CD4-positive, alpha-beta T cell treated with Interleukin-4 for 4 hours (primary cell): ENCODE measurements around the gene P2RY12.

Experiments used
- DNase-seq: peaks from one replicate; pipeline ENCODE4 v3.0.0-alpha.2; 2020

P2RY12 gene

DNA sequence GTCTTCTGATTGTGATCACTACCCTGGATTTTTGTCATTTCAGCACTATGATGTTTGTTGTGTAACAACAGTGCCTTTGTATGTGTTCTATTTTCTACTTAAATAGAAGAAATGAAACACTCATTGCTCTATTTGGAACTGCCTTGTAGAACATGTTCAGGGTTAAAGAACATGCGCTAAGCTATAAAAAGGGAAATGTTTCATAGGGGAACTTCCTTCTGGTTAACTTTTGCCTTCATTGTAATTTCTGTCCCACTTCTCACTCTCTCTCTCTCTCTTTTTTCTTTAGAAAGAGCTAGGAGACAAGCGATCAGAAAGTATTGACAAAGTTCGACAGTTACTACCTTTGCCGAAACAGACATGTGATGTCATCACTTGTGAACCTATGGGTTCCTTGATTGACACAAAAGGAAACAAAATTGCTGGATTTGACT is at the start of gene P2RY12:
Gene P2RY12, minus strand, starts transcription at position 13 of the 434 bp plus-strand sequence. CDS start 45,908 bp downstream, outside the sequence.
- DNase-seq = no peak

DNA sequence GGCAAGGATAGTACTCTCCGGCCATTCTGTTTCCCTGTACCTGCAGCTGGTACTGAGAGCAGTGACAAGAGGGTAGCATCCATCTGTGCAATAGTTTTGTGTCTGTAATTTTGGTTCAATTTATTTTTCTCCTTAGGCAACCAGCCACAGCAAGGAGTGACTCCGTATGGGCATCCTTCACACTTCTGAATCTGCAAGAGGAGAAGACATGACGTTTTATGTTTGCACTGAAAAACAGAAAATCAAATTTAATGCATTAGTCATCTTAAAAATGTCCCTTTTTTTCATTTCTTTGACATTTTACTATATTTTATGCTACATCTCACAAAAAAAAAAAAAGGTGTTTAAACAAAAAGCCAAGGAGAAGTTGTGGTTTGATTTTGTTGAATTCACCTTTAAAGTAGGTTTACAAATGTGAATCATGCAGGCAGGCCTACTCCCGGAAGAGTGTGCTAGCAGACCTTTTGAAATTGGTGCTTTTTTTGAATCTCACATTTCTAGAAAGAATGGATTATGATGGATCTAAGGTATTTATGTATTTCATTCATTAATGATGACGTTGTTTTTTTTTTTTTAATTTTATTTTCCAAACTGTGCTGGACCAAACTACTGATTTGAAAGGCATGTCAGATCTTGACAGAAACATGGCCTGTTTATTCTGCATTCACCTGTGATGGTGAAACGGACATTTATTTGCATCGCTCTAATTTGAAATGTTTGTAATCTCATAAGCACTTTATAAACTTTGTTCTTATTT is 48.2 kb upstream of the P2RY12 start:
- no peak for DNase-seq

GRCh38 chr3:151431940-151432339 is 47.4 kb upstream of the P2RY12 start:
- no peak for DNase-seq

GRCh38 chr3:151430821-151431484 is 46.4 kb upstream of the P2RY12 start:
- DNase-seq = no peak

DNA sequence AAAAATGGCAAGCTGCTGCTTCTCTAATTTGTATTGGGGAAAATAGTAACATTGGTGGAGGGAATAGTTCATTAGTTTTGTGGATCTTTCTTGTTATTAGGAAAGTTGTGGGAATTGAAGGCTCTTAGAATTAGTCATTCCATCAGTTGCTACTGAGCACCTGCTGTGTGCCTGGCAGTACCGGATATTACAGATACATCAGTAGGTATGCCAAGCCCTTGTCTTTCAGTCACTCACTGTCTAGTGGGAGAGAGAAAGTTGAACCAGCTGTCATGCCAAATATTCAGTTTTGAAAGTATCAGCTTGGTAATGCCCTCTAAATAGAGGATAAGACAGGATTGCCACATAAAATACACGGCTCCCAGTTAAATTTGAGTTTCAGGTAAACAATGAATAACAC is 43.8 kb upstream of the P2RY12 start:
- DNase-seq = no peak

GRCh38 chr3:151426341-151426657 is 41.7 kb upstream of the P2RY12 start:
- DNase-seq = no peak

GRCh38 chr3:151425627-151426340 is 41.2 kb upstream of the P2RY12 start:
- DNase-seq = no peak

GRCh38 chr3:151423091-151423490 is 38.5 kb upstream of the P2RY12 start:
- DNase-seq = no peak

- no peak for DNase-seq
Observed at GRCh38 chr3:151421938-151422337, 37.4 kb upstream of the P2RY12 start.

DNA sequence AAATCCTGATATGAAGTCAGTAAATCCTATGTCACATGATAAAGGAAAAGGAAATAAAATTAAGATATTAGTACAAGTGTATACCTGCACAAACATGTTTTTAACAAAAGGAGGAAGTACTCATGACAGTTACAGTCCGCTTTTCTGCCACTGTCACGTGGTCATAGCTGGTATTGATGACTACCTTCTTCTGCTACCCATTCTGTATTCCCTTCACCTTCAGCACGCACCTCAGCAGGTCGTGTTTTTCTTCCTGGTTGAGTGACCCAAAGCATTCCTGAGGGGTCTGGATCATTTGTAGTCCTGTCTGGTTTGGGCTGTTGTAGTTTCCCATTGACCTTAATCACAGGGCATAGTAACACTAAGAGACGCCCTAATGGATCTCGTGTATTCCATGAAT is 35.3 kb upstream of the P2RY12 start:
- DNase-seq = no peak

DNA sequence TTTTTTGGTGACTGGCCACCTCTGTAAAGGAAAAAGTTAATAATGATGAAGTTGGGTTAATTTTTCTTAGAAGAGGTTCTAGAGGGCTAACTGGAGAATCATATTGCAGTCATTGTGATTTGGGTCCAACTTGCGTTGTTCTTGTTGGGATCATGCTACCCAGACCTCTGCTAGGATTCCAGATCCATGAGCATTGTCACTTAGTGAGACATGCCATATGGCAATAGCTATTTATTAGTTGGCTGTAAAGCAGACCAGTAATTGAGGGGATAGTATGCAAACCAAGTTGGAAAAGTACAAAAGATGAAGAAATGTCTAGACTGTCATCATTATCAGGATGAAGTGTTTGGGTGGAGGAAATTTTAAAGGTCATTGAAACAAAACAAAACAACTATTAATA is 30.7 kb upstream of the P2RY12 start:
- no peak for DNase-seq

DNA sequence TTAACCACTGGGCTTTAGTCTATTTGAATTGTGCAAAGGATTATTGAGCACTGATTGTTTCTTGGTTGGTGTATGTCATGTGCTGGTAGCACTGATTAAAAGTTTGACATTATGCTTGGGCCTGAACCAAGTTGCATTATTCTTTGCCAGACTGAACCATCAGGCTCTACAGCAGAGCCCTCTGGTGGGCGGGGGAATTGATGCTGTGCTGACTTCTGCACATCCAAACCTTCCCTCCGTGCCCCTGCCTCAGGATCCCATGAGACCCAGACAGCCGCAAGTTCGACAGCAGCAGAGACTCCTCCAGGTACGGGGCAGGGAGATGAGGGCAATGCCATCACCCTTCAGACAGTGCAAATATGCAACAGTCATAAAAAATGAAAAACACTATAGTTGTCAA is 28.4 kb upstream of the P2RY12 start:
- DNase-seq = no peak

- DNase-seq = no peak
Observed at GRCh38 chr3:151410891-151411559, 26.5 kb upstream of the P2RY12 start.

- DNase-seq = no peak
Observed at GRCh38 chr3:151407928-151408327, 23.4 kb upstream of the P2RY12 start.

DNA sequence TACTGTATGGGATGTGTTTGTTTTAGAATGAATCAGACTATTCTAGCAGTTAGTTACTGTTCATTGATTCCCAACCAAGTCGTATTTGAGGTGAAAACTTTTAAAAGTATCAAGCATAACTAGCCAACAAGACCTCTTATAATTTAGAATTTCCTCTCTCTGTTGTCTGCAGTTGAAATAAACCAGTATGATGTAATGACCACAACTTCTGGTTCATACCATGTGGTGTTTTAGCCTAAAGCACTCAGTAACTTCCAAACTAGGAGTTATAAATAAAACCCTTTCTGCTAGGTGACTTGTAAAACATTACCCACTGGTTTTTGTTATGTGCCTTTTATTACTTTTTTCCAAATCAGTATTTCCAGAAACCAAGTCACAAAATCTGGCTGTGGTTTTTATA is 19.8 kb upstream of the P2RY12 start:
- DNase-seq = no peak

DNA sequence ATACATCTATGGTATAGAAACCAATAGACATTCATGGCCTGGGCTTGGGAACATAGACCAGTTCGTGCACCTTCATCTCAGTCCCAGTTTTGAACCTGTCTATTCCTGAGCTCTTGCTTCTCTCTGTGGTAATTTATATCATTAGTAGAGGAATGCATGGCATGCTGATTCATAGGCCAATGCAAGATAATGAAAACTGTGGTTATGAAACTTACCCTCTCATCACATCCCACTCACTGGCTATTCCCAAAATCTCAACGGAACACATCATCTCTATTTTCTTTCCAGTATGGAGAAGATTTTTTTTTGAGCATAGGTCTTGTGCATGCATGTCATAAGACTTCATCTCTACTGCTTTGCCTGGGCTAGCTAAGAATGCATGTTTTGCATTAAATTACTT is 18.7 kb upstream of the P2RY12 start:
- no peak for DNase-seq

DNA sequence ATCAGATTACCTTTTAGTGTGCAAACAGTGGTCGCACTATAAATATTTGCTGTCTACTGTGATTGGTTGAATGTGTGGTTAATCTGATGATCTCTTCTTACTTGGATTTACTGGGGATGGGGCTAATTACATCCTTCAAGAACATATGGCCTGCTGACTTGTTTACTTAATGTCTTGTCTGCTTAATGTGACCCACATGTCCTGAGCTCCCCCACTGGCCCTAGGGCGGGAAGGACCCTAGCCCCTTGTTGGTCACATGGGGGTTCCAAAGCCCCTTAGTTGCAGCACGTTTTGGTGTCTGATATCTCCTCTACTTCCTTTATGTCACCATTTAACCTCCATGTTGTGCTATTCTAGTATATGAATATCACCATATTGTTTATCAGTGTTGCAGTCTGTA is 17.8 kb upstream of the P2RY12 start:
- no peak for DNase-seq

- DNase-seq = no peak
Observed at GRCh38 chr3:151400341-151400740, 15.8 kb upstream of the P2RY12 start.

DNA sequence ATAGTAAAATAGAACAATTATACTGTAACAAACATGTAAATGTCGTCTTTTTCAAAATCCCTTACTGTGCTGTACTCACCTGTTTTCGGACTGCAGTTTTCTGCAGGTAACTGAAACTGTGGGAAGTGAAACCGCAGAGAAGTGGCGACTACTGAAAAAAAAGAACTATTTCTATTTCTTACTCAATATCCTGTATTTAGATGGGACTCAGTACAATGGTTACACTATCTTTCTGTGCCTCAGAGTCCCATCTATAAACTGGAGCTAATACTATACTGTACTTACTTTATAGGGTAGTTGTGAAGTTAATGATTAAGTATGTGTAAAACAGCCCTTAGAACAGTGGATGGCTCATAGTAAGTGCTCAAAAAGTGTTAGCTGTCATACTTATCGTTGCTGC is 14.3 kb upstream of the P2RY12 start:
- no peak for DNase-seq

DNA sequence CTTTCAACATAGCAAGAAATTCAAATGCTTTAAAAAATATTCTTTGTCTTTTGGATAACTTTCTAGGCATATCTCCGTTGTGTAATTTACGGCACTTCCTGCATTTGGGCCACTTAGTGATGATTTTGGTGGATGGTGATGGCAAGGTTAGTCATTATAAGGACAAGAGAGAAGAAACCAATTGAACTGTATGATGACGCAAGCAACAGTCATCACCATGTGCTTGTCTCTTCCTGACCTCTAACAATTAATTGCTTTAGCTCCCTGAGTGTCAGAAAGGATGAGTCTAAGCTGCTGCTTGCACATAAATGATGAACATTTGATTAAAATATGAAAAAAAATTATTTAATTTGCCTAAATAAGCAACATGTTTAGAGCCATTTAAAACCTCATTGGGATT is 11.3 kb upstream of the P2RY12 start:
- DNase-seq = no peak

GRCh38 chr3:151394611-151395010 is 10.1 kb upstream of the P2RY12 start:
- no peak for DNase-seq

DNA sequence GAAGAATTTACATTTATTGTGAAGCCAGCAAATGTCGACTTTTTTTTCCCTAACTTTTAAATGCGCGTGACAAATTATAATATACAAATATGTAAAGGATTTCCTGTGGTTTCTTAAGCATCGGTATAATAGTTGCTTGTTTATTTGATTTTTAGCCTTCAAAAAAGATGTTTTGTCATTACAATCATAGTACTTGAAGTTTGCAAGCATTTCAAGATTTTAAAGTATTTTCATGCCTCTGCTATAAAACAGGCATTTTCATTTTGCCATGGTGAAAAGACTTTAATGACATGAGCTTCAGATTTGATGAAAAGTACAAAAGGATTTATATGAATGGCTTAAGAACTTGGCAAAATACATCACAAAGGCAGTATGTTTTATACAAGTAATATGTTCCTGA is 9.4 kb upstream of the P2RY12 start:
- no peak for DNase-seq

DNA sequence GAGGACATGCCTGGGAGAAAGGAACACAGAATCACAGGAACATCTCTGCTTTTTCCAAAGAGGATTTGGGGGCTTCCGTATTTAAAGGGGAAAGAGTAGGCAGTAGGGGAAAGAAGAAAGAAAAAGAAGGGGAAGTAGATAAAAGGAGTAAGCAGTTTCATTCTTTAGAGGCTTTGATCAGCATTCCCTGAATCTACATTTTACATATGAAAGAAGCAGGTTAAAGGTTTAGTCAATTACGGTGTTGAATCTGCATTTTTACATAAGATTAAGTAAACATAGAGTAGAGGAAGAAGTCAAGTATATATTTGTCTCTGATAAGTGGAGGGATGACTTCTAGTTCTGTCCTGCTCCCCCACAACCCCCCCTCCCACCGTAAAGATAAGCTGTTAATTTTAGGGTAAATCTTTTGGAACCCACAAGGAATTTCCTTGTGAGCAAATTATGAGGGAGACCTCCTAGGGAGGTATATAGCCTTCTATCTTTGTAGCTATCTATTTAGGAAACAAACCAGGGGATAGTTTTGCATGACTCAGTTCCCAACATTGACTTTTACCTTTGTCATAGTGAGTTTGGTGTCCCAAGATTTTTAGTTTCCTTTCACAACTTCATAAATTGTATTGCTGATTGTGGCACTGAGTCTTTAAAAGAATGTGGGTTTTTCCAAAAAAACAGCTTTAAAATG is 8.7 kb upstream of the P2RY12 start:
- DNase-seq = no peak
